ENCODE data around the gene PTRH1. TPM values are rescaled to one million over a fixed set of nuclear protein-coding genes. Genes with fewer than 3 reads are reported as not detected.

The PTRH1 gene
- total and polyA plus RNA-seq, 2 of the 13 experiments (the other 11 are each of a cell fraction or from before 2014, with no cell fraction given): 4.0 to 10.4 TPM

DNA sequence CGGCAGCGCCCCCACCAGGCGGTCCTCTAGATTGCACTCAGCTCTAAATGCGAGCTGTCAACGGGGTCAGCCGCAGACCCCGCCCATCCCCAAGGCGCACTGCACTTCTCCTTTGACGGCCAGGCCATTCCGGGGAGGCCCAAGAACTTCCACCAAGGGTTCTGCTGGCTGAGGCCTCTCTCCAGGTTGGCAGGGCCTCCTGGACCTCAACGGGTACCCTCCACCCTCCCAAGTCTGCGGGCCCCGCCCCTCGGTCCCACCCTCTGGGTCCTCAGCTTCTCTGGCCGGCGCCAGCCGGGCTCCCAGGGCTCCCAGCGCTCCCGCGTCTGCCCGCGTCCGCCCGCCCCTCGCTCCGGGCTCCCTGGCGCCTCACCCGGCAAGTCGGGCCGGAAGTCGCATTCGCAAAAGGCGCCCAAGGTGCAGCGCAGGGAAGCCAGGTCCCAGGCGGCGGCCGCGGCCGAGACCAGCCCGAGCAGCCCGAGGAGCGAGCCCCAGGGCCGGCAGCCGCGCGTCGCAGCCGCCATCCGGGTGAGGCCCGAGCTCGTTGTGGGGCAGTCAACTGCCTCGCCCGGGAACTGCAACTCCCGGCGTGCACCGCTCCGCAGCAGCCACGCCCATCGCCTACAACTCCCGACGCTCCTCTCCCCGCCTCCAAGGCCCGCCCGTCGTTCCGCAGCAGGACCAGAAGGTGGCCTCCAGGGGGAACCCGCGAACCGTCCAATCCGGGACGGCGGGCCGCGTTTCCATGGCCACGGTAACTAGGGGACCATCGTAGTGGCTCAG lies 19.5 kb upstream of the PTRH1 start, which contains the start of gene TOR2A (continued):
- TF ChIP-seq ZNF609 (CRISPR knock-in tag; IDR thresholded peaks at IDR 0.05; ENCODE audit: borderline replicate concordance) (no peak; the same call in 1 of the 2 replicates), HOXA3 (CRISPR knock-in tag; IDR thresholded peaks at IDR 0.05) (peak; percentile 72; the same call in 1 of the 2 replicates), SRSF4 (IDR thresholded peaks at IDR 0.05; ENCODE audit: low read depth, low read length, poor library complexity, severe bottlenecking) (no peak), ZNF563 (CRISPR knock-in tag; IDR thresholded peaks at IDR 0.05) (no peak; the same call in 1 of the 2 replicates), ESRRA (CRISPR knock-in tag; IDR thresholded peaks at IDR 0.05; ENCODE audit: low read depth) (peak; percentile 31; the same call in 1 of the 2 replicates), IKZF1 (IDR thresholded peaks at IDR 0.05) (no peak), PAWR (CRISPR knock-in tag; IDR thresholded peaks at IDR 0.05; ENCODE audit: borderline replicate concordance) (peak; percentile 95; the same call in 1 of the 2 replicates), SP4 (CRISPR knock-in tag; IDR thresholded peaks at IDR 0.05) (peak; percentile 98), ZNF572 (CRISPR knock-in tag; IDR thresholded peaks at IDR 0.05) (no peak), ZNF674 (CRISPR knock-in tag; IDR thresholded peaks at IDR 0.05; ENCODE audit: low read depth) (no peak), CBFB (CRISPR knock-in tag; IDR thresholded peaks at IDR 0.05) (no peak), ZNF557 (CRISPR knock-in tag; IDR thresholded peaks at IDR 0.05) (no peak), STAG1 (CRISPR knock-in tag; IDR thresholded peaks at IDR 0.05) (peak; percentile 96), GMEB1 (CRISPR knock-in tag; IDR thresholded peaks at IDR 0.05; ENCODE audit: borderline replicate concordance) (peak; percentile 88), FOXP1 (IDR thresholded peaks at IDR 0.05) (no peak), FOXP1 (CRISPR knock-in tag; IDR thresholded peaks at IDR 0.05) (no peak), NFYB (CRISPR knock-in tag; IDR thresholded peaks at IDR 0.05) (peak; percentile 73), MIER2 (CRISPR knock-in tag; IDR thresholded peaks at IDR 0.05) (0 out of 2 replicates have a peak, but pooled peaks have one; percentile 36), ZNF562 (CRISPR knock-in tag; IDR thresholded peaks at IDR 0.05; ENCODE audit: borderline replicate concordance) (no peak), NR1H2 (CRISPR knock-in tag; IDR thresholded peaks at IDR 0.05; ENCODE audit: borderline replicate concordance, low read depth) (no peak)
- TF ChIP-seq, protein P1, sequence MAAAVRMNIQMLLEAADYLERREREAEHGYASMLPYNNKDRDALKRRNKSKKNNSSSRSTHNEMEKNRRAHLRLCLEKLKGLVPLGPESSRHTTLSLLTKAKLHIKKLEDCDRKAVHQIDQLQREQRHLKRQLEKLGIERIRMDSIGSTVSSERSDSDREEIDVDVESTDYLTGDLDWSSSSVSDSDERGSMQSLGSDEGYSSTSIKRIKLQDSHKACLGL (CRISPR knock-in tag; IDR thresholded peaks at IDR 0.05): peak; percentile 50; the same call in 1 of the 2 replicates
- TF ChIP-seq, protein P2, sequence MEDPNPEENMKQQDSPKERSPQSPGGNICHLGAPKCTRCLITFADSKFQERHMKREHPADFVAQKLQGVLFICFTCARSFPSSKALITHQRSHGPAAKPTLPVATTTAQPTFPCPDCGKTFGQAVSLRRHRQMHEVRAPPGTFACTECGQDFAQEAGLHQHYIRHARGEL (CRISPR knock-in tag; IDR thresholded peaks at IDR 0.05): no peak
- TF ChIP-seq, protein P3, sequence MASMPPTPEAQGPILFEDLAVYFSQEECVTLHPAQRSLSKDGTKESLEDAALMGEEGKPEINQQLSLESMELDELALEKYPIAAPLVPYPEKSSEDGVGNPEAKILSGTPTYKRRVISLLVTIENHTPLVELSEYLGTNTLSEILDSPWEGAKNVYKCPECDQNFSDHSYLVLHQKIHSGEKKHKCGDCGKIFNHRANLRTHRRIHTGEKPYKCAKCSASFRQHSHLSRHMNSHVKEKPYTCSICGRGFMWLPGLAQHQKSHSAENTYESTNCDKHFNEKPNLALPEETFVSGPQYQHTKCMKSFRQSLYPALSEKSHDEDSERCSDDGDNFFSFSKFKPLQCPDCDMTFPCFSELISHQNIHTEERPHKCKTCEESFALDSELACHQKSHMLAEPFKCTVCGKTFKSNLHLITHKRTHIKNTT (CRISPR knock-in tag; IDR thresholded peaks at IDR 0.05): no peak
